HepG2 (cell line): ENCODE data around the gene RHOT2. TPM values are rescaled to one million over a fixed set of nuclear protein-coding genes. Genes with fewer than 3 reads are reported as not detected.
A peak's percentile ranks its signal among the peaks of the same experiment; 100 is the strongest.

Experiments
- CEBPB ChIP-seq: IDR thresholded peaks from 2 replicates; pipeline ENCODE4 v1.6.1; 2011; ENCODE audit warnings: low read depth, low read length, improper control_type of control experiment, borderline replicate concordance
- HCFC1 ChIP-seq: fragments of 150-350 bp; IDR thresholded peaks from 2 replicates; pipeline ENCODE4 v1.6.1; 2014; ENCODE audit warnings: low read depth, low read length
- KDM6A ChIP-seq: IDR thresholded peaks from 2 replicates; pipeline ENCODE4 v1.6.1; 2016; ENCODE audit warnings: low read depth
- MXD4 ChIP-seq: IDR thresholded peaks from 2 replicates; pipeline ENCODE4 v1.6.1; 2016; ENCODE audit warnings: mild to moderate bottlenecking, missing biosample characterization, missing genetic modification reagents
- MXI1 ChIP-seq: IDR thresholded peaks from 3 replicates; pipeline ENCODE4 v1.6.1; 2012; ENCODE audit warnings: low read depth, low read length, inconsistent platforms, borderline replicate concordance
- NCOA2 ChIP-seq: sonication (generic); formaldehyde crosslinking; IDR thresholded peaks from 2 replicates; pipeline ENCODE4 v1.8.0; 2022; ENCODE audit warnings: inconsistent platforms
- PRMT3 ChIP-seq: sonication (generic); formaldehyde crosslinking; IDR thresholded peaks from 2 replicates; pipeline ENCODE4 v1.8.1; 2022; ENCODE audit warnings: low read depth, mild to moderate bottlenecking, moderate library complexity, missing genetic modification reagents, borderline replicate concordance
- ZNF430 ChIP-seq: sonication (generic); formaldehyde crosslinking; IDR thresholded peaks from 2 replicates; pipeline ENCODE4 v1.9.0; 2021; ENCODE audit warnings: mild to moderate bottlenecking, missing genetic modification reagents
- polyA plus RNA-seq, 8 experiments: library from polyadenylated mRNA; depleted of rRNA in 3 of 8; stranded (reverse) in 7 of 8; unstranded in 1 of 8; fragments of >200 nt; fragmentation: Illumina TruSeq in 4 of 8; extraction: Trizol in 4 of 8; gene quantifications; 2 replicates each; pipeline versions ENCODE4 v1.2.1 to v1.2.3, GENCODE V29; 2011 to 2016; ENCODE audit warnings: low read depth in 4 of 8, missing spikeins in 1 of 8, mixed read lengths in 1 of 8; ENCODE audit not compliant: insufficient read depth in 1 of 8
- total RNA-seq, 5 experiments: library from RNA; depleted of rRNA; stranded (reverse); fragments of >200 nt; fragmentation: Illumina TruSeq; extraction: Trizol; gene quantifications; 2 replicates each; pipeline ENCODE4 v1.2.3, GENCODE V29; 2016; ENCODE audit warnings: low read depth in 1 of 5
- TF ChIP-seq, protein P1 (sequence below): IDR thresholded peaks from 2 replicates; pipeline ENCODE4 v1.4.0; 2020; ENCODE audit warnings: mild to moderate bottlenecking, missing genetic modification reagents
- TF ChIP-seq, protein P2 (sequence below): sonication (generic); formaldehyde crosslinking; IDR thresholded peaks from 2 replicates; pipeline ENCODE4 v1.4.0; 2020; ENCODE audit warnings: missing genetic modification reagents
- TF ChIP-seq, protein P3 (sequence below): sonication (generic); formaldehyde crosslinking; IDR thresholded peaks from 2 replicates; pipeline ENCODE4 v1.5.1; 2020; ENCODE audit warnings: mild to moderate bottlenecking, missing genetic modification reagents
- TF ChIP-seq, protein P4 (sequence below): sonication (generic); formaldehyde crosslinking; conservative IDR thresholded peaks from 2 replicates; pipeline ENCODE4 v1.4.0; 2020; ENCODE audit warnings: mild to moderate bottlenecking, missing genetic modification reagents, moderate library complexity
- TF ChIP-seq, protein P5 (sequence below): sonication (generic); formaldehyde crosslinking; IDR thresholded peaks from 2 replicates; pipeline ENCODE4 v1.4.0; 2020; ENCODE audit warnings: missing genetic modification reagents

The RHOT2 gene
- total and polyA plus RNA-seq, 2 of the 13 experiments (the other 11 are each of a cell fraction or from before 2014, with no cell fraction given) = 63.6 to 76.9 TPM

DNA sequence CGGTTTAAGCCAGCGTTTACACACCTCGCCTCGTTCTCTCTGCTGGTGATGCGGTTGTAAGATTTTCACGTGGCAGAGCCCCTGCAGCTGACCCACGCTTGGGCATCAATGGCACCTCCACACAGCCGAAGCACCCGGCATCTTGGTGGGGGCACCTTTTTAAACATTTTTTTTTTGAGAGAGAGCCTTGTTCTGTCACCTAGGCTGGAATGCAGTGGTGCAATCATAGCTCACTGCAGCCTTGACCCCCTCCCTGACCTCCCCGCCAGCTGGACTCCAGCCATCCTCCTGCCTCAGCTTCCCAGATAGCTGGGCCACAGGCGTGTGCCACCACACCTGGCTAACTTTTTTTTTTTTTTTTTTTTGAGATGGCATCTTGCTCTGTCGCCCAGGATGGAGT is 13.9 kb upstream of the RHOT2 start (continued):
- TF ChIP-seq PRMT3 (no peak), ZNF430 (CRISPR knock-in tag) (no peak), MXI1 (no peak), NCOA2 (peak; percentile 32; the same call in 1 of the 2 replicates), MXD4 (no peak), KDM6A (CRISPR knock-in tag) (no peak), CEBPB (peak; percentile 81), HCFC1 (no peak)
- TF ChIP-seq, protein P1, sequence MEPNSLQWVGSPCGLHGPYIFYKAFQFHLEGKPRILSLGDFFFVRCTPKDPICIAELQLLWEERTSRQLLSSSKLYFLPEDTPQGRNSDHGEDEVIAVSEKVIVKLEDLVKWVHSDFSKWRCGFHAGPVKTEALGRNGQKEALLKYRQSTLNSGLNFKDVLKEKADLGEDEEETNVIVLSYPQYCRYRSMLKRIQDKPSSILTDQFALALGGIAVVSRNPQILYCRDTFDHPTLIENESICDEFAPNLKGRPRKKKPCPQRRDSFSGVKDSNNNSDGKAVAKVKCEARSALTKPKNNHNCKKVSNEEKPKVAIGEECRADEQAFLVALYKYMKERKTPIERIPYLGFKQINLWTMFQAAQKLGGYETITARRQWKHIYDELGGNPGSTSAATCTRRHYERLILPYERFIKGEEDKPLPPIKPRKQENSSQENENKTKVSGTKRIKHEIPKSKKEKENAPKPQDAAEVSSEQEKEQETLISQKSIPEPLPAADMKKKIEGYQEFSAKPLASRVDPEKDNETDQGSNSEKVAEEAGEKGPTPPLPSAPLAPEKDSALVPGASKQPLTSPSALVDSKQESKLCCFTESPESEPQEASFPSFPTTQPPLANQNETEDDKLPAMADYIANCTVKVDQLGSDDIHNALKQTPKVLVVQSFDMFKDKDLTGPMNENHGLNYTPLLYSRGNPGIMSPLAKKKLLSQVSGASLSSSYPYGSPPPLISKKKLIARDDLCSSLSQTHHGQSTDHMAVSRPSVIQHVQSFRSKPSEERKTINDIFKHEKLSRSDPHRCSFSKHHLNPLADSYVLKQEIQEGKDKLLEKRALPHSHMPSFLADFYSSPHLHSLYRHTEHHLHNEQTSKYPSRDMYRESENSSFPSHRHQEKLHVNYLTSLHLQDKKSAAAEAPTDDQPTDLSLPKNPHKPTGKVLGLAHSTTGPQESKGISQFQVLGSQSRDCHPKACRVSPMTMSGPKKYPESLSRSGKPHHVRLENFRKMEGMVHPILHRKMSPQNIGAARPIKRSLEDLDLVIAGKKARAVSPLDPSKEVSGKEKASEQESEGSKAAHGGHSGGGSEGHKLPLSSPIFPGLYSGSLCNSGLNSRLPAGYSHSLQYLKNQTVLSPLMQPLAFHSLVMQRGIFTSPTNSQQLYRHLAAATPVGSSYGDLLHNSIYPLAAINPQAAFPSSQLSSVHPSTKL (CRISPR knock-in tag) = peak; percentile 35; the same call in 1 of the 2 replicates
- TF ChIP-seq, protein P2, sequence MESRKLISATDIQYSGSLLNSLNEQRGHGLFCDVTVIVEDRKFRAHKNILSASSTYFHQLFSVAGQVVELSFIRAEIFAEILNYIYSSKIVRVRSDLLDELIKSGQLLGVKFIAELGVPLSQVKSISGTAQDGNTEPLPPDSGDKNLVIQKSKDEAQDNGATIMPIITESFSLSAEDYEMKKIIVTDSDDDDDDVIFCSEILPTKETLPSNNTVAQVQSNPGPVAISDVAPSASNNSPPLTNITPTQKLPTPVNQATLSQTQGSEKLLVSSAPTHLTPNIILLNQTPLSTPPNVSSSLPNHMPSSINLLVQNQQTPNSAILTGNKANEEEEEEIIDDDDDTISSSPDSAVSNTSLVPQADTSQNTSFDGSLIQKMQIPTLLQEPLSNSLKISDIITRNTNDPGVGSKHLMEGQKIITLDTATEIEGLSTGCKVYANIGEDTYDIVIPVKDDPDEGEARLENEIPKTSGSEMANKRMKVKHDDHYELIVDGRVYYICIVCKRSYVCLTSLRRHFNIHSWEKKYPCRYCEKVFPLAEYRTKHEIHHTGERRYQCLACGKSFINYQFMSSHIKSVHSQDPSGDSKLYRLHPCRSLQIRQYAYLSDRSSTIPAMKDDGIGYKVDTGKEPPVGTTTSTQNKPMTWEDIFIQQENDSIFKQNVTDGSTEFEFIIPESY (CRISPR knock-in tag) = peak; percentile 71
- TF ChIP-seq, protein P3, sequence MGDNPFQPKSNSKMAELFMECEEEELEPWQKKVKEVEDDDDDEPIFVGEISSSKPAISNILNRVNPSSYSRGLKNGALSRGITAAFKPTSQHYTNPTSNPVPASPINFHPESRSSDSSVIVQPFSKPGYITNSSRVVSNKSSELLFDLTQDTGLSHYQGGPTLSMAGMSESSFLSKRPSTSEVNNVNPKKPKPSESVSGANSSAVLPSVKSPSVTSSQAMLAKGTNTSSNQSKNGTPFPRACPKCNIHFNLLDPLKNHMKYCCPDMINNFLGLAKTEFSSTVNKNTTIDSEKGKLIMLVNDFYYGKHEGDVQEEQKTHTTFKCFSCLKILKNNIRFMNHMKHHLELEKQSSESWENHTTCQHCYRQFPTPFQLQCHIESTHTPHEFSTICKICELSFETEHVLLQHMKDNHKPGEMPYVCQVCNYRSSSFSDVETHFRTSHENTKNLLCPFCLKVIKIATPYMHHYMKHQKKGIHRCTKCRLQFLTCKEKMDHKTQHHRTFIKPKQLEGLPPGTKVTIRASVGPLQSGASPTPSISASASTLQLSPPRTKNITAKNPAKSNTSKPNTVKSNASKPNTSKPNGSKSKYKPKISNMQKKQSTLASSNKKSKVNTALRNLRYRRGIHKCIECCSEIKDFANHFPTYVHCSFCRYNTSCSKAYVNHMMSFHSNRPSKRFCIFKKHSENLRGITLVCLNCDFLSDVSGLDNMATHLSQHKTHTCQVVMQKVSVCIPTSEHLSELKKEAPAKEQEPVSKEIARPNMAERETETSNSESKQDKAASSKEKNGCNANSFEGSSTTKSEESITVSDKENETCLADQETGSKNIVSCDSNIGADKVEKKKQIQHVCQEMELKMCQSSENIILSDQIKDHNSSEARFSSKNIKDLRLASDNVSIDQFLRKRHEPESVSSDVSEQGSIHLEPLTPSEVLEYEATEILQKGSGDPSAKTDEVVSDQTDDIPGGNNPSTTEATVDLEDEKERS (CRISPR knock-in tag) = 0 out of 2 replicates have a peak, but pooled peaks have one; percentile 48
- TF ChIP-seq, protein P4, sequence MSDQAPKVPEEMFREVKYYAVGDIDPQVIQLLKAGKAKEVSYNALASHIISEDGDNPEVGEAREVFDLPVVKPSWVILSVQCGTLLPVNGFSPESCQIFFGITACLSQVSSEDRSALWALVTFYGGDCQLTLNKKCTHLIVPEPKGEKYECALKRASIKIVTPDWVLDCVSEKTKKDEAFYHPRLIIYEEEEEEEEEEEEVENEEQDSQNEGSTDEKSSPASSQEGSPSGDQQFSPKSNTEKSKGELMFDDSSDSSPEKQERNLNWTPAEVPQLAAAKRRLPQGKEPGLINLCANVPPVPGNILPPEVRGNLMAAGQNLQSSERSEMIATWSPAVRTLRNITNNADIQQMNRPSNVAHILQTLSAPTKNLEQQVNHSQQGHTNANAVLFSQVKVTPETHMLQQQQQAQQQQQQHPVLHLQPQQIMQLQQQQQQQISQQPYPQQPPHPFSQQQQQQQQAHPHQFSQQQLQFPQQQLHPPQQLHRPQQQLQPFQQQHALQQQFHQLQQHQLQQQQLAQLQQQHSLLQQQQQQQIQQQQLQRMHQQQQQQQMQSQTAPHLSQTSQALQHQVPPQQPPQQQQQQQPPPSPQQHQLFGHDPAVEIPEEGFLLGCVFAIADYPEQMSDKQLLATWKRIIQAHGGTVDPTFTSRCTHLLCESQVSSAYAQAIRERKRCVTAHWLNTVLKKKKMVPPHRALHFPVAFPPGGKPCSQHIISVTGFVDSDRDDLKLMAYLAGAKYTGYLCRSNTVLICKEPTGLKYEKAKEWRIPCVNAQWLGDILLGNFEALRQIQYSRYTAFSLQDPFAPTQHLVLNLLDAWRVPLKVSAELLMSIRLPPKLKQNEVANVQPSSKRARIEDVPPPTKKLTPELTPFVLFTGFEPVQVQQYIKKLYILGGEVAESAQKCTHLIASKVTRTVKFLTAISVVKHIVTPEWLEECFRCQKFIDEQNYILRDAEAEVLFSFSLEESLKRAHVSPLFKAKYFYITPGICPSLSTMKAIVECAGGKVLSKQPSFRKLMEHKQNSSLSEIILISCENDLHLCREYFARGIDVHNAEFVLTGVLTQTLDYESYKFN (CRISPR knock-in tag) = peak; percentile 42; the same call in 1 of the 2 replicates
- TF ChIP-seq, protein P5, sequence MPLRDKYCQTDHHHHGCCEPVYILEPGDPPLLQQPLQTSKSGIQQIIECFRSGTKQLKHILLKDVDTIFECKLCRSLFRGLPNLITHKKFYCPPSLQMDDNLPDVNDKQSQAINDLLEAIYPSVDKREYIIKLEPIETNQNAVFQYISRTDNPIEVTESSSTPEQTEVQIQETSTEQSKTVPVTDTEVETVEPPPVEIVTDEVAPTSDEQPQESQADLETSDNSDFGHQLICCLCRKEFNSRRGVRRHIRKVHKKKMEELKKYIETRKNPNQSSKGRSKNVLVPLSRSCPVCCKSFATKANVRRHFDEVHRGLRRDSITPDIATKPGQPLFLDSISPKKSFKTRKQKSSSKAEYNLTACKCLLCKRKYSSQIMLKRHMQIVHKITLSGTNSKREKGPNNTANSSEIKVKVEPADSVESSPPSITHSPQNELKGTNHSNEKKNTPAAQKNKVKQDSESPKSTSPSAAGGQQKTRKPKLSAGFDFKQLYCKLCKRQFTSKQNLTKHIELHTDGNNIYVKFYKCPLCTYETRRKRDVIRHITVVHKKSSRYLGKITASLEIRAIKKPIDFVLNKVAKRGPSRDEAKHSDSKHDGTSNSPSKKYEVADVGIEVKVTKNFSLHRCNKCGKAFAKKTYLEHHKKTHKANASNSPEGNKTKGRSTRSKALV (CRISPR knock-in tag) = 0 out of 2 replicates have a peak, but pooled peaks have one; percentile 31
